Ovary (tissue), 3 donors: ENCODE results near the gene LMNTD2.

ENCODE experiments used
- POLR2A ChIP-seq: fragments of 450-650 bp; IDR thresholded peaks from one replicate; pipeline ENCODE4 v1.6.1; 2017; ENCODE audit warnings: antibody characterized with exemption, mild to moderate bottlenecking, moderate library complexity
- TF ChIP-seq, protein P1 (sequence below), 3 donors: fragments of 450-650 bp in 2 of 3; fragments of 200-600 bp in 1 of 3; IDR thresholded peaks; one replicate each; pipeline versions ENCODE4 v1.5.1 to v1.8.0; 2016 to 2022; ENCODE audit warnings: antibody characterized with exemption in 3 of 3, mild to moderate bottlenecking in 1 of 3
- donor health status: DM: no; HTN: no; CAD: no.

DNA sequence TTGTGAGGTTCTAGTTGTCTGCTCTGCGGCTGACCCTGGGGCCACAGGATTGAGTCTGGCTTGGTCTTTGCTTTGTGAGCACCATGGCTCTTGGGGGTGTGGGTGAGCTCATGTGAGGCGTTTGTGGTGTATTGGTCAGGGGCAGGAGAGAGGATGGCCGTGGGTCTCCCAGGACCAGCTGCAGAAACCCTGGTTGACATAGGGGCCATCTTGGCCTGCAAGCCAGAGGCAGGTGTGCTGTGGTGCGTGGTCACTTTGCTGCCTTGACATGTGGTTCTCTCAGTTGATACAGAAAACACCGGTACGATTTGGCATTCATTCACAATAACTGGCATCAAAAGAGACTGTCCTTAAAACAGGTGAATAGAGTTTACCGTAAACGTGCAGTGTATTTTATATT, 27.0 kb upstream of the LMNTD2 start:
- TF ChIP-seq, protein P1, sequence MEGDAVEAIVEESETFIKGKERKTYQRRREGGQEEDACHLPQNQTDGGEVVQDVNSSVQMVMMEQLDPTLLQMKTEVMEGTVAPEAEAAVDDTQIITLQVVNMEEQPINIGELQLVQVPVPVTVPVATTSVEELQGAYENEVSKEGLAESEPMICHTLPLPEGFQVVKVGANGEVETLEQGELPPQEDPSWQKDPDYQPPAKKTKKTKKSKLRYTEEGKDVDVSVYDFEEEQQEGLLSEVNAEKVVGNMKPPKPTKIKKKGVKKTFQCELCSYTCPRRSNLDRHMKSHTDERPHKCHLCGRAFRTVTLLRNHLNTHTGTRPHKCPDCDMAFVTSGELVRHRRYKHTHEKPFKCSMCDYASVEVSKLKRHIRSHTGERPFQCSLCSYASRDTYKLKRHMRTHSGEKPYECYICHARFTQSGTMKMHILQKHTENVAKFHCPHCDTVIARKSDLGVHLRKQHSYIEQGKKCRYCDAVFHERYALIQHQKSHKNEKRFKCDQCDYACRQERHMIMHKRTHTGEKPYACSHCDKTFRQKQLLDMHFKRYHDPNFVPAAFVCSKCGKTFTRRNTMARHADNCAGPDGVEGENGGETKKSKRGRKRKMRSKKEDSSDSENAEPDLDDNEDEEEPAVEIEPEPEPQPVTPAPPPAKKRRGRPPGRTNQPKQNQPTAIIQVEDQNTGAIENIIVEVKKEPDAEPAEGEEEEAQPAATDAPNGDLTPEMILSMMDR (IDR thresholded peaks at IDR 0.05), result no peak
- TF ChIP-seq POLR2A, result no peak
